Umbilical cord (tissue), 2 donors: ENCODE data around the gene COL20A1. TPM values are rescaled to one million over a fixed set of nuclear protein-coding genes. Genes with fewer than 3 reads are reported as not detected.
"Not testable (repeated sequence)": the region's sequence is repeated elsewhere in the genome, so short reads cannot be mapped to it uniquely, and the experiment has no call there.

Experiments used
- DNase-seq: peaks from one replicate; pipeline ENCODE4 v3.0.0-alpha.2; 2015; ENCODE audit warnings: low spot score
- total RNA-seq: library from RNA; depleted of rRNA; stranded (reverse); fragments of >200 nt; gene quantifications from one replicate; pipeline ENCODE4 v1.2.3, GENCODE V29; 2014; ENCODE audit warnings: low replicate concordance; ENCODE audit not compliant: insufficient read depth

COL20A1 gene
- total RNA-seq, 1 donor from 2014 or later, result 1.2 TPM

DNA sequence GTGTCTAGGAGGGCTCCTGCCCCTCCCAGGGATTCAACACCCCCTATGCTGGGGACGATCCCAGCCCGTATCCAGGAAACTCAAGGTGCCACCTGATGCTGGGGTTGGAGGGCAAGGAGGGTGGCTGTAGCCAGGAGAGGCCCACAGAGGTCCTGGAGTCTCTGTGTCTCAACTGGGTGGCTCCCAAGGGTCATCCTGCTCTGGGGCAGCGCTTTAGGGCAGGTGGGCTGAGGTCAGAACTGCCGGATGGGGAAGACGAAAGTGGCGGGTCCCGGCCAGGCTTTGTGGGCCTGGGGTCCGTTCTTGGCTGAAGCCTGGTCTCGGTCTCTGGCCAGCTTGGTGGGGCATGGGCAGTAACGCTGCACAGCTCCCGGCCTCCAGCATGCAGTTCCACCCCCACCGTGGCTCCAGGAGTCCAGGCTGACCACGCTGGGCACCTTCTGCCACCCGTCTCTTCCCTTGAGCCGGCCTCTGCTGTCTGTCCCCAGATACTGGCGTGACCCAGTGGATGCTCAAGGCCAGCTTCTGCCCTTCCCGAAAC, 2.8 kb upstream of the COL20A1 start:
- no peak for DNase-seq

- peak; percentile 31 for DNase-seq
These were observed 2.1 kb upstream of the COL20A1 start for GRCh38 chr20:63290677-63291472.

DNA sequence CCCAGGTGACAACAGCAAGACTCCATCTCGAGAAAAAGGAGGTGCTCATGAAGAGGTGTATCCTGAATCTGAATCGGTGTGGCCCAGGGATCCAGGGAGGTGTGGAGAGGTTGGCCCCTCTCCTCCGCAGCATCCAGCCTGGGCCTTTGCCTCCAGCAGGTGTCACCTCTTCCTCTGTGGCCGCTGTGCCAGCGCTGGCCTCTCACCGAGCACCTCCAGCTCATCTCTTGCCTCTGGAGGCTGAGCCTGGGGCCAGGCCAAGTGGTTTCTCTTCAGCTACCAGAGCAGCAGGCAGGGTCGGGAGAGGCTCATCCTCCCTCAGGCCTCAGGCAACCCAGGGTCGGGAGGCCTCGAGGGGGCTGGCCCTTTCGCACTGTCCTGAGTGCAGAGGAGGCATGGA, 1.2 kb upstream of the COL20A1 start:
- no peak for DNase-seq

DNA sequence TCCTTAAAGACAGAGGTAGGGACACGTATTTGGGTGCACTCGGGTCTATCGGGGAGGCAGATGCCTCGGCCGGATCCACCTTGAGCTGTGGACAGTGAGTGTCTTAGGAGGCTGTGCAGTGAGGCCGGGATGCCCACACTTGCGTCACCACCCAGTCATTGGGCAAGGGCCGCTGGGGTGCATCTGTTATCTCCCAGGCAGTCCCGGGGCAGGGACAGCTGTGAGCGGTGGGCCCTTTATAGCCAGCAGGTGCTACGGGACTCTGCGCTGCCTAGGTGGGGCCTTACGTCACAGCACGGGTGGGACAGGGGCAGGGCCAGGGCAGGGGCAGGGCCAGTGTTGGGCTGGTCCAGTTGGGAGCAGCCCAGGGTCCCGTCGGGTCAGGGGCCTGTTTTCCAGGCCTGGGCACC, 689 bp upstream of the COL20A1 start:
- DNase-seq, result no peak

GRCh38 chr20:63293456-63293855, 470 bp downstream of the COL20A1 start:
- DNase-seq, result no peak

- no peak for DNase-seq
These were observed 1.0 kb downstream of the COL20A1 start for GRCh38 chr20:63293871-63294535.

DNA sequence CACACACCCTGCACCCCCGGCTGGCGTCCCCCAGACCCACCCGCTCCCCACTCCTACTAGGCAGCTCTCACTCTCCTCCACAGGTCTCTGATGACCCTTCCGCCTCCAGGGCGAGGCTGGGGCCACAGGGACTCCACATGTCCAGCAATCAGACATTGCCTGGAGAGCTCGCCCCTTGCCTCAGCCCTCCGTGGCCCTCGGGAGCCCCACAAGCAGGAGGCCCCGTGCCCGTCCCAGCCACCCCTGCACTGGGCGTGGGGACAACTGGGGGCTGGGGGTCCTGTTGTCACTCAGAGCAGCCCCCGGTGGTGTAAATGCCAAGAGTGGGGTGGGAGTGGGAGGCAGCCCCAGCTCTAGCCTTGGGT, 1.5 kb downstream of the COL20A1 start:
- no peak for DNase-seq

GRCh38 chr20:63295018-63295417, 2.0 kb downstream of the COL20A1 start:
- DNase-seq, result no peak

GRCh38 chr20:63295422-63295821, 2.4 kb downstream of the COL20A1 start:
- no peak for DNase-seq

DNA sequence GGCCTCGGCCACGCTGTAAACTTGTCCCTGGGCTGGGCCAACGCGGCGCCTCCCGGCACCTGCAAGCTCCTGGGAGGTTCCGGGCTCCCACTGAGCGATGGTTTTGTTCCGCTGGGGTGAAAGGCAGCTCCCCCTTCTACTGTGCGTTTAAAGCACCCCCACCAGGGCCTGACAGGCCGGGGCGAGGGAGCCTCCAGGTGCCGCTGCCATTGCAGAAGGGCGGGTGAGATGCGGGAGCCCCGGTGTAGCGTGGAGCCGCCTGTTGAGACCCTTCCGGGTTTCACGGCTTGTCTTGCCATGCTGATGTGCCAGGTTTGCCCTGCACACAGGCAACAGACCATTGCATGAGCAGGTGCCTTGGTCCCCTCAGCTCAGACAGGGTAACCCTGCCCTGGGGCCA, 2.9 kb downstream of the COL20A1 start:
- no peak for DNase-seq

DNA sequence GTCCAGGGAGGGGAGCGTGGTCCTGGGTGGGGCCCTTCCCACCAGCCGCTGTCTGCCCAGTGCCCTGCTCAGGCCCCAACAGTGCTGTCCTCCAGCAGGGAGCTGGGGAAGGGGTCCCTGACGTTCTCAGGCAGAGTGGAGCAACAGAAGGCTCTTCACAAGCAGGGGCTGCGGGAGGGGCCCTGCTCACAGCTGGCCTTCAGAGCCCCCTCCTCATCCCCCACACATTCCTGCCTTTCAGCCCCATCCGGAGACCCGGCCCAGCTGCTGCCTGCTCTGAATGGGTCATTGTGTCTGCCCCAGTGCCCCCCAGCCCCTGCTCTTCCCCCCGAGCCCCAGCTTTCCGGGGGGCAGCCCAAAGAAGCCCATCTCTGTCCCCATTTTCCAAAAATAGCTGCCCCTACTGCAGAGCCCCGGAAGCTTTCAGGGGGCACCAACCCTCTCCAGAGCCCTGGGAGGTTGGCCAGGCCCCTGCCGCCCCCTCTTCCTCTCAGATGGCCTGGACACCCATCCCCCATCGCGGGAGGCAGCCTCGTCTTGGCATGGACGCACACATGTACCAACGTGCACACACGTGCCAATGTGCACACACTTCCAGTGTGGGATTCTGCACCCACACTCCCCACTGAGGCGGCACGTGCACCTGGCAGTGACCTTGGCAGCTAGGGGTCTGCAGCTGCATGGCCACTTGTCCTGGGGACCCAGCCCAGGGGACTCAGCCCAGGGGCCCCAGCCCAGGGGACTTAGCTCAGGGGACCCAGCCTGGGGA, 3.7 kb downstream of the COL20A1 start:
- no peak for DNase-seq

DNA sequence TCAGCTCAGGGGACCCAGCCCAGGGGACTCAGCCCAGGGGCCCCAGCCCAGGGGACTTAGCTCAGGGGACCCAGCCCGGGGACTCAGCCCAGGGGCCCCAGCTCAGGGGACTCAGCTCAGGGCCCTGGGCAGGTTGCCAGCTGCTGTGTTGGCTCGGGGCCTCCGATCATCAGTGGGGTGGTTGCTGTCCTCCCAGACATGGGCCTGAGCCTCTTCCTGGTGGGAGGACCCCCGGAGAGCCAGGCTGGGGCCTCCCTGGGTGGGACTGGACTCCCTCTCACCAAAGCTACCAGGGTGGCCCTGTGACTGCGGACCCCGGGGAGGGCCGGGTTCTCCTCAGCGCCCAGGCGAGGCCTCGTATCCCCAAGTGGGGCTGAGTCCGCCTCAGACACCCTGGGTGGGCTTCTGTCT, 4.4 kb downstream of the COL20A1 start:
- DNase-seq, result no peak

- no peak for DNase-seq
These were observed 5.0 kb downstream of the COL20A1 start for GRCh38 chr20:63297796-63298572.

GRCh38 chr20:63298731-63299312, 5.8 kb downstream of the COL20A1 start:
- no peak for DNase-seq

DNA sequence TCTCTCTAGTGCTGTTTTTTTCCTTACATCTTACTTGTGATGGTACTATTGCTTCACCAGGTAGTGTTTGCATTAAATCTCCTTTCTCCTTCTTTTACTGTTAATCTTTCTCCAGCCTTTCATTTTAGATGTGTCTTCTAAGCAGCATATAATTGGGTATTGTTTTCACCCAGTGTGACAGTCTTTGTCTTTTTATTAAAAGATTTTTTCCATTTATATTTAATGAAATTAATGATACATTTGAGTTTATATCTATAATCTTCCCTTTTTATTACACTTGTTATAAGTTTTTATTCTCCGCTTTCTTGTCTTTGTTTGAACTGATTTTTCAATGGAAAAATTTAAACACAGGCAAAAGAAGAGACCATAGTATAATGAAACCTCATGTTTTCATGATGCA, 8.7 kb downstream of the COL20A1 start:
- no peak for DNase-seq

DNA sequence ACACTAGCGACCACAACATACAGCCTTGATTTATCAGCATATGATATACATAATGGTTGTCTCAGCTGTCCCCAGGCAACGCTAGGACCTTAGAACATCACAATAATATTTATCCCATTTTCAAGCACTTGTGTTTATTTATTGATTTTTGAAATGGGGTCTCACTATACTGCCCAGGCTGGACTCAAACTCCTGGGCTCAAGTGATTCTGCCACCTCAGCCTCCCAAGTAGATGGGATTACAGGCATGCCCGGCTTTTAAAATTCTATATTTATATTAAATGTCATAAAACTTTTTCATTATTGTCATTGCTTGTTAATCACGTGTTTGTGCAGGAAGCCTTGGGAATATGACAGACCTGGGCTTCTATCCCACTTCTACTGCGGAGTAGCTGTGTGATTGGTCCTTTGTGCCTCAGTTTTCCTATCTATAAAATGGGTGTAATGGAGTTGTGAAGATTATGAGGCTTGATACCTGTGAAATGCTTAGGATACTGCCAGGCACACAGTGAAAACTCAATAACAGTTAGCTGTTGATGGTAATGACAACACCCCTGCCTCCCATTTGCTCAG, 10.2 kb downstream of the COL20A1 start:
- no peak for DNase-seq

DNA sequence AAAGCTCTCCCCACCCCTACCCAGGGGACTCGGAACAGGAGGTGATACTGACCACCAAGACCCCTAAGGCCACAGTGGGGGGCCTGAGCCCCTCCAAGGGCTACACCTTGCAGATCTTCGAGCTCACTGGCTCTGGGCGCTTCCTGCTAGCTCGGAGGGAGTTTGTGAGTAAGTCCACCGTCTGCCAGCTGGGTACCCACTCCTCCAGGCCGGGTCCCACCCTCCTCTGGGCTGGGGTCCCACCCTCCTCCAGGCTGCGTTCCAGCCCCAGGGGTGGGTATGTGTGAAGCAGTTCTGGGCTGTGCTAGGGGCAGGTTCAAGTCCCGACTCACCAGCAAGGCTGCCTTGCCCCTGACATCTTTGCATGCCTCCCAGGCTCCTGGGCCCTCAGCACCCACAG, 12.4 kb downstream of the COL20A1 start:
- DNase-seq, result no peak

GRCh38 chr20:63305933-63306672, 13.1 kb downstream of the COL20A1 start:
- DNase-seq, result not testable (repeated sequence)

- no peak for DNase-seq
These were observed 13.9 kb downstream of the COL20A1 start for GRCh38 chr20:63306673-63307537.
